Skeletal muscle cell (primary cell): ENCODE measurements around the gene SMAD9.
A peak's percentile ranks its signal among the peaks of the same experiment; 100 is the strongest.

ENCODE experiments used
- DNase-seq: peaks from one replicate; pipeline ENCODE4 v3.0.0-alpha.2; 2010; ENCODE audit warnings: low read depth
- H3K4me3 ChIP-seq: 2 replicates; pipeline ENCODE4 v1.5.1; 2011; ENCODE audit warnings: low read depth, mild to moderate bottlenecking, control low read depth, low read length, moderate library complexity

SMAD9 gene

GRCh38 chr13:36919833-36920615 lies at the start of gene SMAD9:
SMAD9 (minus strand) TSS chr13:36920238; CDS start chr13:36879689, 40,549 bp downstream.
- peak within 1 kb of the TSS; percentile 67 for H3K4me3 ChIP-seq
- peak; percentile 35 for DNase-seq

- no peak for DNase-seq
These were observed 46.4 kb upstream of the SMAD9 start for GRCh38 chr13:36966404-36966803.

GRCh38 chr13:36965767-36966166 lies 45.7 kb upstream of the SMAD9 start:
- peak; percentile 44 for DNase-seq
- H3K4me3 ChIP-seq = no peak overlapping the region

More at GRCh38 chr13:36966404-36966803, 46.4 kb upstream of the SMAD9 start:
- no peak overlapping the region for H3K4me3 ChIP-seq

- no peak overlapping the region for H3K4me3 ChIP-seq
These were observed 39.5 kb upstream of the SMAD9 start for GRCh38 chr13:36959456-36960116.

GRCh38 chr13:36954542-36954941 lies 34.5 kb upstream of the SMAD9 start:
- no peak overlapping the region for H3K4me3 ChIP-seq
- no peak for DNase-seq

More at GRCh38 chr13:36959456-36960116, 39.5 kb upstream of the SMAD9 start:
- no peak for DNase-seq

- H3K4me3 ChIP-seq = no peak overlapping the region
- no peak for DNase-seq
These were observed 30.9 kb upstream of the SMAD9 start for GRCh38 chr13:36950920-36951319.

GRCh38 chr13:36950330-36950729 lies 30.3 kb upstream of the SMAD9 start:
- no peak overlapping the region for H3K4me3 ChIP-seq
- DNase-seq = no peak

- no peak overlapping the region for H3K4me3 ChIP-seq
- no peak for DNase-seq
These were observed 25.0 kb upstream of the SMAD9 start for GRCh38 chr13:36945078-36945477.

GRCh38 chr13:36925603-36926002 lies 5.6 kb upstream of the SMAD9 start:
- no peak overlapping the region for H3K4me3 ChIP-seq
- DNase-seq = no peak

GRCh38 chr13:36924001-36924400 lies 4.0 kb upstream of the SMAD9 start:
- DNase-seq = no peak
- H3K4me3 ChIP-seq = no peak overlapping the region

- no peak overlapping the region for H3K4me3 ChIP-seq
- DNase-seq = no peak
These were observed 1.7 kb upstream of the SMAD9 start for GRCh38 chr13:36921631-36922301.

- H3K4me3 ChIP-seq = peak overlapping the region; percentile 48
- DNase-seq = no peak
These were observed 663 bp upstream of the SMAD9 start for GRCh38 chr13:36920616-36921185.

GRCh38 chr13:36919171-36919832 lies 736 bp downstream of the SMAD9 start:
- DNase-seq = no peak
- peak overlapping the region; percentile 67 for H3K4me3 ChIP-seq

- no peak for DNase-seq
- H3K4me3 ChIP-seq = peak overlapping the region; percentile 67
These were observed 1.5 kb downstream of the SMAD9 start for GRCh38 chr13:36918246-36919131.

GRCh38 chr13:36917311-36917710 lies 2.7 kb downstream of the SMAD9 start:
- DNase-seq = no peak
- no peak overlapping the region for H3K4me3 ChIP-seq

- DNase-seq = no peak
These were observed 4.0 kb downstream of the SMAD9 start for GRCh38 chr13:36915896-36916640.

GRCh38 chr13:36915106-36915505 lies 4.9 kb downstream of the SMAD9 start:
- H3K4me3 ChIP-seq = no peak overlapping the region
- no peak for DNase-seq

More at GRCh38 chr13:36915896-36916640, 4.0 kb downstream of the SMAD9 start:
- H3K4me3 ChIP-seq = no peak overlapping the region

GRCh38 chr13:36914648-36915047 lies 5.4 kb downstream of the SMAD9 start:
- no peak overlapping the region for H3K4me3 ChIP-seq
- DNase-seq = no peak
